Transverse colon (tissue), 4 donors: Measurements from ENCODE around the gene ZDHHC3. TPM values are rescaled to one million over a fixed set of nuclear protein-coding genes. Genes with fewer than 3 reads are reported as not detected.

Source experiments
- DNase-seq: peaks from one replicate; pipeline ENCODE4 v3.0.0-alpha.2; 2019
- H3K27ac ChIP-seq, 4 donors: fragments of 200-600 bp; sonication (generic); 2 replicates each; pipeline ENCODE4 v1.5.1; 2016 to 2018; ENCODE audit warnings: inconsistent platforms in 4 of 4
- H3K27me3 ChIP-seq: fragments of 200-600 bp; sonication (generic); 2 replicates; pipeline ENCODE4 v1.5.1; 2017; ENCODE audit warnings: inconsistent platforms
- H3K36me3 ChIP-seq, 4 donors: fragments of 200-600 bp; sonication (generic); 2 replicates each; pipeline ENCODE4 v1.5.1; 2017 to 2019; ENCODE audit warnings: inconsistent platforms in 4 of 4
- H3K4me1 ChIP-seq, 4 donors: fragments of 200-600 bp; sonication (generic); 2 replicates each; pipeline ENCODE4 v1.5.1; 2017 to 2020; ENCODE audit warnings: inconsistent platforms in 4 of 4
- H3K4me3 ChIP-seq, 4 donors: fragments of 200-600 bp; sonication (generic); 1 replicate in 1 of 4; 2 replicates in 3 of 4; pipeline versions ENCODE4 v1.5.1 to v1.6.1; 2017 to 2019; ENCODE audit warnings: inconsistent platforms in 4 of 4
- H3K9me3 ChIP-seq, 2 donors: fragments of 200-600 bp; sonication (generic); 2 replicates each; pipeline ENCODE4 v1.5.1; 2017 to 2019; ENCODE audit warnings: inconsistent platforms in 2 of 2
- EP300 ChIP-seq: sonication (generic); formaldehyde crosslinking; IDR thresholded peaks from one replicate; pipeline ENCODE4 v1.6.1; 2017; ENCODE audit warnings: antibody characterized with exemption, low read depth
- POLR2A ChIP-seq: fragments of 450-650 bp; IDR thresholded peaks from one replicate; pipeline ENCODE4 v1.6.1; 2016; ENCODE audit warnings: antibody characterized with exemption, mild to moderate bottlenecking, moderate library complexity
- POLR2AphosphoS5 ChIP-seq, 3 donors: sonication (generic); formaldehyde crosslinking; IDR thresholded peaks; one replicate each; pipeline ENCODE4 v1.6.1; 2016; ENCODE audit warnings: antibody characterized with exemption in 3 of 3
- WGBS, 2 donors: methylation state at CpG; one replicate each; pipeline ENCODE4 v1.1.5; 2018; ENCODE audit warnings: low coverage in 1 of 2; 5-methylcytosine and 5-hydroxymethylcytosine counted together
- in situ Hi-C, 4 donors: fragments of 200-750 bp; cut with MboI; loops; one replicate each; pipeline versions ENCODE4 v1.15.0 to v1.15.1; 2017; ENCODE audit warnings: low sequenced_read_pairs in 3 of 4, low pct_ligation_motif_present in 1 of 4, low pct_unique_long_range_greater_than_20kb in 1 of 4
- intact Hi-C: fragments of 100-400 bp; cut with DNase I; formaldehyde crosslinking; loops from one replicate; pipeline ENCODE4 v1.15.1; 2023; ENCODE audit warnings: low total_unique reads
- total RNA-seq, 4 donors: library from RNA; depleted of rRNA; stranded (reverse); fragments of >200 nt; gene quantifications; one replicate each; pipeline ENCODE4 v1.1.0, GENCODE V29; 2016
- TF ChIP-seq, protein P1 (sequence below), 5 experiments: fragments of 200-600 bp in 3 of 5; fragments of 450-650 bp in 2 of 5; sonication (generic) in 3 of 5; IDR thresholded peaks; 1 replicate in 2 of 5; 2 replicates in 3 of 5; pipeline ENCODE4 v1.5.1; 2016 to 2017; ENCODE audit warnings: antibody characterized with exemption in 5 of 5, inconsistent platforms in 3 of 5, mild to moderate bottlenecking in 2 of 5, moderate library complexity in 1 of 5

ZDHHC3 gene
- total RNA-seq, 4 donors from 2014 or later: 142 to 258 (median 170) TPM

DNA sequence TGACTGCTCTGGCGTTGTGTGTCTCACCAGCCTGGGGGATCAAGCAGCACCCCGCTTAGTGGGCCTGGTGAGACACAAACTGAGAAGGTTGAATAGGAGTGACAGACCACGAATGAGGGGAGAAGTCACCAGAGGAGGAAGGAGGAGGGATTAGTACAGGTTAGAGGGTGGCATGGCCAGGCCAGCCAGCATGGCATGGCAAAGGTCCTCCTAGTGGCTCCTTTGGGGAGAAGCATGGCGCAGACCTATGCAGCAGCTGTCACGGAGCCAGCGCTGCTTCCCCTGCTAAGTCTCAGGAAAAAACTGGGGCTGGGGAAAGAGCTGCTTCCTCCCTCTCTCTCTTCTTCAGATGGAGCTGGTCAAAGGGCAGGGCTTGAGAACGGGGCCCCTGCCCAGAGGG is 48.6 kb downstream of the ZDHHC3 start:
- TF ChIP-seq EP300 (no peak), POLR2A (no peak), POLR2AphosphoS5 (IDR thresholded peaks at IDR 0.05) (no peak)
- TF ChIP-seq, protein P1, sequence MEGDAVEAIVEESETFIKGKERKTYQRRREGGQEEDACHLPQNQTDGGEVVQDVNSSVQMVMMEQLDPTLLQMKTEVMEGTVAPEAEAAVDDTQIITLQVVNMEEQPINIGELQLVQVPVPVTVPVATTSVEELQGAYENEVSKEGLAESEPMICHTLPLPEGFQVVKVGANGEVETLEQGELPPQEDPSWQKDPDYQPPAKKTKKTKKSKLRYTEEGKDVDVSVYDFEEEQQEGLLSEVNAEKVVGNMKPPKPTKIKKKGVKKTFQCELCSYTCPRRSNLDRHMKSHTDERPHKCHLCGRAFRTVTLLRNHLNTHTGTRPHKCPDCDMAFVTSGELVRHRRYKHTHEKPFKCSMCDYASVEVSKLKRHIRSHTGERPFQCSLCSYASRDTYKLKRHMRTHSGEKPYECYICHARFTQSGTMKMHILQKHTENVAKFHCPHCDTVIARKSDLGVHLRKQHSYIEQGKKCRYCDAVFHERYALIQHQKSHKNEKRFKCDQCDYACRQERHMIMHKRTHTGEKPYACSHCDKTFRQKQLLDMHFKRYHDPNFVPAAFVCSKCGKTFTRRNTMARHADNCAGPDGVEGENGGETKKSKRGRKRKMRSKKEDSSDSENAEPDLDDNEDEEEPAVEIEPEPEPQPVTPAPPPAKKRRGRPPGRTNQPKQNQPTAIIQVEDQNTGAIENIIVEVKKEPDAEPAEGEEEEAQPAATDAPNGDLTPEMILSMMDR (IDR thresholded peaks at IDR 0.05): no peak
- Histone ChIP-seq H3K36me3 (peaks cover 0 to 33% (median 14%) of the 10 kb centered on the region in 4 donors), H3K4me1 (no peaks in the 10 kb centered on the region), H3K9me3 (no peaks in the 10 kb centered on the region), H3K27me3 (no peaks in the 10 kb centered on the region), H3K27ac (no peak overlapping the region), H3K4me3 (no peak overlapping the region)
- WGBS, 2 donors: 94% methylated on average over 6 to 7 of the region's 7 CpGs
- in situ Hi-C loops (no loop called here), intact Hi-C loops (no loop called here)
- DNase-seq: no peak

DNA sequence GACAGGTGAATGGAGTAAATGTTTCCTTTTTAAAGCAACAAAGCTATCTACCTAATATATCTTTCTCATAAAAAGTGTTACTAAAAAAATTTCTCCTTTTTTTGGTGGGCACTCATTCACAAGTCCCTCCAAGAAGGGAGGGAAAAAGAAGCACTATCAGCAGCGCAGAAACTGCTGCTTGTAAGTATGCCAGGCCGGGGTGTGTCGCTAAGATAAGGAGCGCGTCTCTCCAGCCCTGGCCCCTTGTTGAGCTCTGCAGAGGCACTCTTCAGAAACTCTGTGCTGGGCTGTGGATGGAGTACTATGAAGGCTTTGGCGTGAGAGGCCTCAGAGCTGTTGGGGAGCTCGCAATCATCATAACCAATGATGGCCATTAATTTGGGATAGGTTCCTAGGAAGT is 49.1 kb downstream of the ZDHHC3 start:
- no peaks in the 10 kb centered on the region for H3K4me1 ChIP-seq
- in situ Hi-C loops: no loop called here
- intact Hi-C loops: no loop called here

DNA sequence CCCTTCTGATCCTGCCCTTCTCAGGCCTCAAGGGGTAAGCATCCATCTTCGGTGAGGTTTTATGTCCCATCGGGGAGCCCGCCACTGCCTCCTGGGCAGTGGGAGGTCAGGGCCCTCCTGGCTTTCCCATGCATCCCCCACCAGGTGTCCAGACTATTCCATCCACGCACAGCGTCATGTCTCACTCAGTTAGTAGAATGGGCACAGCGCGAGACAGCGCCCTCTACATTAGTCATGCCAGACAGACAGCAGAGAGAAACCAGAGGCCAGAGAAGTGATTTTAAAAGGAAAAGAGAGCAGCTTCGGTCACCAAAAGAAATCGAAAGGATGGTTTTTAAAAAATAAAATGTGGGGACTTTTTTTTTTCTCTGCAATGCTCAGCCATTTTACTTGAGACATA is 49.8 kb downstream of the ZDHHC3 start:
- no peak overlapping the region for H3K4me3 ChIP-seq
- TF ChIP-seq, protein P1 (IDR thresholded peaks at IDR 0.05): no peak
- no peak for TF ChIP-seq POLR2A
- TF ChIP-seq POLR2AphosphoS5 (IDR thresholded peaks at IDR 0.05): no peak
- TF ChIP-seq EP300: no peak
- H3K27ac ChIP-seq: no peak overlapping the region
- intact Hi-C loops (no loop called here), in situ Hi-C loops (no loop called here)
- peaks cover 0 to 32% (median 15%) of the 10 kb centered on the region in 4 donors for H3K36me3 ChIP-seq
- no peak for DNase-seq
- no peaks in the 10 kb centered on the region for H3K27me3 ChIP-seq
- WGBS, 2 donors: 95 to 97% methylated on average over 6 to 10 of the region's 10 CpGs
- no peaks in the 10 kb centered on the region for H3K9me3 ChIP-seq
- no peaks in the 10 kb centered on the region for H3K4me1 ChIP-seq

More for the DNA sequence above, 49.1 kb downstream of the ZDHHC3 start:
- no peak overlapping the region for H3K4me3 ChIP-seq
- no peak for TF ChIP-seq EP300
- no peaks in the 10 kb centered on the region for H3K27me3 ChIP-seq
- DNase-seq: no peak
- no peaks in the 10 kb centered on the region for H3K9me3 ChIP-seq
- H3K27ac ChIP-seq: no peak overlapping the region
- whole genome bisulfite sequencing, 2 donors: 97% methylated on average over 6 to 7 of the region's 7 CpGs
- peaks cover 0 to 32% (median 14%) of the 10 kb centered on the region in 4 donors for H3K36me3 ChIP-seq

DNA sequence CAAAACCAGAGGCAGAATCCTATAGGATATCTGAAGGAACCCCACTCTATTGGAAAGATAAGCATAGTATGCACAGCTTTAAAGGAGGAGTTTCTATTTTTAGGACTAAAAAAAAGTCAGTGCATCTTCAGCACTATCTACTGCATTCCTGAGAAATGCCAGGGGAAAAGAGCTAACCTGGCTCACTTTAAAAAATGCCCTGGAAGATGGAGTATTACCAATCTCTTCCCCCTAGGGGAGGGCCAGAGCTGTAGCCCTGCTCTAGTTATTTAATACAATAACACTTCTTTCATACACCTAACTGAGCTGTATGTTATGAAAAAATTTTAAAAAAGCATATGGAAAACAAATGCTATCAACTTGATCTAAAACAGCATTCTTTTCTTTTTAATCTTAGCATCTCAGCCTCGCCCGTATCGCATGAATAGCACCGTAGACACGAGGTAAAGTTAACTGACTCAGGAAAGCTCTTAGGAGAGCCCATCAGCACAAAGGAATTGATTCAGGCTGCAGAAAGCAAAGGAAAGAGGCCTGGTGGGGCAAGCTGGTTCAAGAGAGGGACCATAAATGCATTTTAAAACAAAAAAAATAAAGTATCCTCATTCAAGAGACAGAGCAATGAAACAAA is 51.4 kb downstream of the ZDHHC3 start:
- DNase-seq: no peak
- H3K27me3 ChIP-seq: no peaks in the 10 kb centered on the region
- in situ Hi-C loops (loop anchor here in 1 of 4 donors (25.0 kb wide), 1 partner anchor 387 kb away; no protein-coding TSS in a partner anchor), intact Hi-C loops (no loop called here)
- H3K27ac ChIP-seq: no peak overlapping the region
- H3K4me1 ChIP-seq: no peaks in the 10 kb centered on the region
- peaks cover 0 to 32% (median 13%) of the 10 kb centered on the region in 4 donors for H3K36me3 ChIP-seq
- no peak overlapping the region for H3K4me3 ChIP-seq
- TF ChIP-seq, protein P1 (IDR thresholded peaks at IDR 0.05): no peak
- TF ChIP-seq POLR2AphosphoS5 (IDR thresholded peaks at IDR 0.05) (no peak), EP300 (no peak), POLR2A (no peak)
- 84 to 87% methylated on average over 5 of the region's 5 CpGs for WGBS, 2 donors
- no peaks in the 10 kb centered on the region for H3K9me3 ChIP-seq
